MCF 10A (cell line): ENCODE data around the gene HPN. TPM values are rescaled to one million over a fixed set of nuclear protein-coding genes. Genes with fewer than 3 reads are reported as not detected.

ENCODE experiments used
- BruUV-seq: library from RNA; stranded (reverse); fragments of 400-500 nt; replicated peaks from 2 replicates; lab custom pipeline; 2021; lab: Mats Ljungman, UMichigan
- CTCF ChIA-PET: fragments of 300-600 bp; sonication (Branson Sonifier 250); formaldehyde crosslinking; extraction: SDS; loops from one replicate; lab custom pipeline; 2021; ENCODE audit warnings: antibody characterized with exemption, inconsistent platforms; lab: Yijun Ruan, JAX
- POLR2A ChIA-PET: fragments of 300-600, 350-650 bp; sonication (Branson Sonifier 250); formaldehyde crosslinking; extraction: SDS; loops from one replicate; lab custom pipeline; 2020; ENCODE audit warnings: antibody characterized with exemption, inconsistent platforms; lab: Yijun Ruan, JAX
- DNase-seq: peaks from one replicate; pipeline ENCODE4 v3.0.0-alpha.2; 2018; ENCODE audit not compliant: unreplicated experiment
- H3K27ac Mint-ChIP-seq: one replicate; pipeline ENCODE4 v1.8.0; 2022; ENCODE audit warnings: mild to moderate bottlenecking, low read depth, mixed read lengths; ENCODE audit not compliant: unreplicated experiment
- H3K27me3 Mint-ChIP-seq: one replicate; pipeline ENCODE4 v1.8.0; 2022; ENCODE audit warnings: mixed read lengths; ENCODE audit not compliant: insufficient read depth, unreplicated experiment
- H3K36me3 Mint-ChIP-seq: one replicate; pipeline ENCODE4 v1.8.0; 2022; ENCODE audit warnings: mild to moderate bottlenecking, moderate library complexity, mixed read lengths; ENCODE audit not compliant: insufficient read depth, unreplicated experiment
- H3K4me1 Mint-ChIP-seq: one replicate; pipeline ENCODE4 v1.8.0; 2022; ENCODE audit warnings: mixed read lengths; ENCODE audit not compliant: insufficient read depth, unreplicated experiment
- H3K4me3 Mint-ChIP-seq: one replicate; pipeline ENCODE4 v1.8.0; 2022; ENCODE audit warnings: mild to moderate bottlenecking, moderate library complexity, mixed read lengths; ENCODE audit not compliant: unreplicated experiment
- H3K9me3 Mint-ChIP-seq: one replicate; pipeline ENCODE4 v1.8.0; 2022; ENCODE audit warnings: mixed read lengths; ENCODE audit not compliant: unreplicated experiment
- CTCF ChIP-seq: fragments of 200-600 bp; IDR thresholded peaks from one replicate; pipeline ENCODE4 v1.8.0; 2022; ENCODE audit warnings: antibody characterized with exemption, mild to moderate bottlenecking; ENCODE audit not compliant: unreplicated experiment
- intact Hi-C: fragments of 100-400 bp; cut with micrococcal nuclease; formaldehyde crosslinking; loops from 2 replicates; pipeline ENCODE4 v1.14.1; 2022
- total RNA-seq: library from RNA; stranded (reverse); gene quantifications from 2 replicates; pipeline ENCODE4 v1.2.3, GENCODE V29; 2022

HPN gene
- total RNA-seq, 1 experiment from 2014 or later, result not detected

- Mint-ChIP-seq H3K27me3 (peaks cover 31% of the 10 kb centered on the region), H3K36me3 (no peaks in the 10 kb centered on the region), H3K4me3 (no peak overlapping the region), H3K4me1 (peaks cover 6% of the 10 kb centered on the region), H3K27ac (no peak overlapping the region), H3K9me3 (no peaks in the 10 kb centered on the region)
- POLR2A ChIA-PET, result no interaction called here
- BruUV-seq, result no TSS peak
- intact Hi-C loops, result no loop called here
- no peak for DNase-seq
- no peak for TF ChIP-seq CTCF
- CTCF ChIA-PET, result interaction anchor here (0.6 to 2.1 kb wide), 5 partner anchors 9 to 112 kb away, joined by 3 to 11 read pairs (median 3); no protein-coding TSS in a partner anchor
Observed at GRCh38 chr19:35033067-35034004, 8.2 kb upstream of the HPN start.

- H3K4me3 Mint-ChIP-seq, result no peak overlapping the region
- no peaks in the 10 kb centered on the region for H3K9me3 Mint-ChIP-seq
- POLR2A ChIA-PET, result no interaction called here
- H3K27me3 Mint-ChIP-seq, result peaks cover 31% of the 10 kb centered on the region
- CTCF ChIA-PET, result interaction anchor here (0.6 to 2.1 kb wide), 5 partner anchors 8 to 80 kb away, joined by 3 to 11 read pairs (median 3); no protein-coding TSS in a partner anchor
- BruUV-seq, result no TSS peak
- no peak for TF ChIP-seq CTCF
- no peak overlapping the region for H3K27ac Mint-ChIP-seq
- H3K36me3 Mint-ChIP-seq, result no peaks in the 10 kb centered on the region
- intact Hi-C loops, result no loop called here
- no peak for DNase-seq
- H3K4me1 Mint-ChIP-seq, result peaks cover 6% of the 10 kb centered on the region
Observed at GRCh38 chr19:35034005-35034502, 7.5 kb upstream of the HPN start.

- no peaks in the 10 kb centered on the region for H3K36me3 Mint-ChIP-seq
- ChIA-PET CTCF (interaction anchor here (0.6 to 2.1 kb wide), 2 partner anchors 9 to 28 kb away, joined by 3 to 11 read pairs; no protein-coding TSS in a partner anchor), POLR2A (no interaction called here)
- DNase-seq, result no peak
- H3K4me3 Mint-ChIP-seq, result no peak overlapping the region
- no peak overlapping the region for H3K27ac Mint-ChIP-seq
- peaks cover 6% of the 10 kb centered on the region for H3K4me1 Mint-ChIP-seq
- H3K9me3 Mint-ChIP-seq, result no peaks in the 10 kb centered on the region
- no TSS peak for BruUV-seq
- TF ChIP-seq CTCF, result no peak
- intact Hi-C loops, result no loop called here
- H3K27me3 Mint-ChIP-seq, result peaks cover 31% of the 10 kb centered on the region
Observed at GRCh38 chr19:35034588-35035382, 6.7 kb upstream of the HPN start.
